NCI-H128 (cell line): ENCODE measurements around the gene SPEM1.
"Not testable (repeated sequence)": the region's sequence is repeated elsewhere in the genome, so short reads cannot be mapped to it uniquely, and the experiment has no call there.

Source experiments
- DNase-seq: peaks from one replicate; lab custom pipeline; 2025; ENCODE audit not compliant: unreplicated experiment; lab: John Stamatoyannopoulos, UW

SPEM1 gene

DNA sequence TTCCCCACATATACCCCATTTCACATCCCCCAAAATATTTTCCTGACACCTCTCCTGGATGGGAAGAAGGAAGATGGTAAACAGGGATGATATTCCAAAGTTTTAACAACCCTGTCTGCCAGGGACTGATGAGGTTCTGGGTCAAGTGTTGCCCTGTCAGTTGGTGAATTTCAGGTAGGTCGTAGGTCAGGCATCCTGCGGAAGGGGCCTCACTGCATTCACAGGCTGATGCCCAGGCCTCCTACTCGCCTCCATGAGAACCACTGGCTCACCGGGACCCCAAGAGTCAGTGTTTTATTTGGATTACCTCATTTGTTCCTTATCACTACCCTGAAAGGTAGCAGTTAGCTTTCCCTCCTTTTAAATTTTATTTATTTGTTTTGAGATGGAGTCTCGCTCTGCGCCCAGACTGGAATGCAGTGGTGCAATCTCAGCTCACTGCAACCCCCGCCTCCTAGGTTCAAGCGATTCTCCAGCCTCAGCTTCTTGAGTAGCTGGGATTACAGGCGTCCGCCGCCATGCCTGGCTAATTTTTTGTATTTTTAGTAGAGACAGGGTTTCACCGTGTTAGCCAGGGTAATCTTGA is 48.8 kb downstream of the SPEM1 start:
- no peak for DNase-seq

DNA sequence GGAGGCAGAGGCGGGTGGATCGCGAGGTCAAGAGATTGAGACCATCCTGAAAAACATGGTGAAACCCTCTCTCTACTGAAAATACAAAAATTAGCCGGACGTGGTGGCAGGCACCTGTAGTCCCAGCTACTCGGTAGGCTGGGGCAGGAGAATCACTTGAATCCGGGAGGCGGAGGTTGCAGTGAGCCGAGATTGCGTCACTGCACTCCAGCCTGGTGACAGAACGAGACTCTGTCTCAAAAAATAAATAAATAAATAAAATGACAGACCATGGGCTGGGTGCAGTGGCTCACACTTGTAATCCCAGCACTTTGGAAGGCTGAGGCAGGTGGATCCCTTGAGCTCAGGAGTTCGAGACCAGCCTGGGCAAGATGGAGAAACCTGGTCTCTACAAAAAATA is 49.7 kb downstream of the SPEM1 start:
- DNase-seq: not testable (repeated sequence)

DNA sequence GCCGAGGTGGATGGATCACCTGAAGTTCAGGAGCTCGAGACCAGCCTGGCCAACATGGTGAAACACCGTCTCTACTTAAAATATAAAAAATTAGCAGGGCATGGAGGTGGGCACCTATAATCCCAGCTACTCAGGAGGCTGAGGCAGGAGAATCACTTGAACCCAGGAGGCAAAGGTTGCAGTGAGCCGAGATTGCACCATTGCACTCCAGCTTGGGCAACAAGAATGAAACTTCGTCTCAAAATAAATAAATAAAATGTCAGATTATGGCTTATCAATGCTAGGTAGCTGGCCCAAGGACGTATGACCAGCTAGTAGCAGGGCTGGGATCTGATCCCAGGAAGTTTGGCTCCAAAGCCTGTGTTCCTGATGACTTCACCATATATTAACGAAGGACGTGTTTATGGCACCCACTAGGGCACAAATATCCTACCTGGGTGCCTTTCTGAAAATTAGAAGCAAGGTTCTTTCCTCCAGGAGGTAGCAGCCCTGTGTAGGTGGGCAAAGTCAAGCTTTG is 50.4 kb downstream of the SPEM1 start:
- DNase-seq: not testable (repeated sequence)
